SK-N-SH treated with all-trans-retinoic acid at 6 μM for 48 hours (cell line): ENCODE data around the gene BMPR2.

ENCODE experiments used
- ATAC-seq: fragments of 200-7000 bp; cut with Tn5 transposase; 3 replicates; pipeline ENCODE4 v1.9.1; 2020; ENCODE audit warnings: mild to moderate bottlenecking, moderate library complexity
- ARNTL ChIP-seq: fragments of 450-650 bp; formaldehyde crosslinking; IDR thresholded peaks from 2 replicates; pipeline ENCODE4 v1.5.0; 2020; ENCODE audit warnings: low read depth, mild to moderate bottlenecking, moderate library complexity, borderline replicate concordance
- BACH2 ChIP-seq: fragments of 250-450 bp; sonication (Bioruptor Pico); IDR thresholded peaks from 2 replicates; pipeline ENCODE4 v1.9.0; 2021; ENCODE audit warnings: mild to moderate bottlenecking, borderline replicate concordance
- CSRNP3 ChIP-seq: fragments of 250-450 bp; sonication (Bioruptor Pico); IDR thresholded peaks from 2 replicates; pipeline ENCODE4 v1.5.1; 2021; ENCODE audit warnings: mild to moderate bottlenecking, moderate library complexity
- ESRRG ChIP-seq: fragments of 250-450 bp; sonication (Bioruptor Pico); IDR thresholded peaks from 2 replicates; pipeline ENCODE4 v1.6.1; 2021; ENCODE audit warnings: mild to moderate bottlenecking
- GLIS3 ChIP-seq: fragments of 250-450 bp; sonication (Bioruptor Pico); IDR thresholded peaks from 2 replicates; pipeline ENCODE4 v1.5.0; 2020; ENCODE audit warnings: mild to moderate bottlenecking, moderate library complexity
- ISL1 ChIP-seq: fragments of 250-450 bp; sonication (Bioruptor Pico); IDR thresholded peaks from 2 replicates; pipeline ENCODE4 v2.1.2; 2022; ENCODE audit warnings: mild to moderate bottlenecking, moderate library complexity
- OSR1 ChIP-seq: fragments of 250-450 bp; sonication (Bioruptor Pico); IDR thresholded peaks from 2 replicates; pipeline ENCODE4 v1.8.0; 2022; ENCODE audit warnings: moderate library complexity, mild to moderate bottlenecking, inconsistent platforms
- POU6F1 ChIP-seq: fragments of 250-450 bp; sonication (Bioruptor Pico); IDR thresholded peaks from 2 replicates; pipeline ENCODE4 v1.8.0; 2021; ENCODE audit warnings: low read depth, mild to moderate bottlenecking, moderate library complexity, borderline replicate concordance
- RARB ChIP-seq: fragments of 250-450 bp; sonication (Bioruptor Pico); IDR thresholded peaks from 2 replicates; pipeline ENCODE4 v1.8.0; 2021; ENCODE audit warnings: mild to moderate bottlenecking, moderate library complexity
- SNAI2 ChIP-seq: fragments of 250-450 bp; sonication (Bioruptor Pico); IDR thresholded peaks from 2 replicates; pipeline ENCODE4 v1.5.0; 2020; ENCODE audit warnings: mild to moderate bottlenecking, moderate library complexity
- TOX ChIP-seq: fragments of 250-450 bp; sonication (Bioruptor Pico); IDR thresholded peaks from 2 replicates; pipeline ENCODE4 v1.8.0; 2021; ENCODE audit warnings: mild to moderate bottlenecking, moderate library complexity, borderline replicate concordance
- TSHZ2 ChIP-seq: fragments of 250-450 bp; sonication (Bioruptor Pico); IDR thresholded peaks from 2 replicates; pipeline ENCODE4 v1.5.0; 2020; ENCODE audit warnings: mild to moderate bottlenecking, moderate library complexity
- ZFP3 ChIP-seq: fragments of 250-450 bp; sonication (Bioruptor Pico); IDR thresholded peaks from 2 replicates; pipeline ENCODE4 v1.5.0; 2020; ENCODE audit warnings: mild to moderate bottlenecking, moderate library complexity
- TF ChIP-seq, protein P1 (sequence below): fragments of 250-450 bp; sonication (Bioruptor Pico); IDR thresholded peaks from 2 replicates; pipeline ENCODE4 v1.8.0; 2020; ENCODE audit warnings: mild to moderate bottlenecking, moderate library complexity, borderline replicate concordance

BMPR2 gene

DNA sequence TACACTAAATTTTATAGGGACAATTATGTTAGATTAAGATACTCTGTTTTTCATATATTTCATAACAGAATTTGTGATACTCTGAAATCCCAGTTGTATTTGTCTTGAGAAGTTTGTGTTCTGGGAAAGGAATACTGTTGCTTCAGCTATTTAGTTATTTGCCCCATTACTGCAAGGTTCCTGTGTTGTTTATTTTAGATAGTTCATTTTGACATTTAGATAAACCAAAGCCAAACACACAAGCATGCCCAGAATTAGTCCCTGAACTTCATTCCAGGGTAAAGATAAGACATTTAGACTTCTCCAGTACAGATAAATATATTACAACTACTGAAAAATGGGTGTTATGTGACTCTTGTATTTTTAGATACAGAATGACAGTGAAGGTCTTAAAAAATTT, 74.7 kb downstream of the BMPR2 start:
- TF ChIP-seq ZFP3 (CRISPR knock-in tag) = no peak
- no peak for TF ChIP-seq POU6F1 (CRISPR knock-in tag)
- TF ChIP-seq ESRRG = no peak
- TF ChIP-seq ISL1 (CRISPR knock-in tag) = peak; percentile 35; the same call in 1 of the 2 replicates
- TF ChIP-seq, protein P1, sequence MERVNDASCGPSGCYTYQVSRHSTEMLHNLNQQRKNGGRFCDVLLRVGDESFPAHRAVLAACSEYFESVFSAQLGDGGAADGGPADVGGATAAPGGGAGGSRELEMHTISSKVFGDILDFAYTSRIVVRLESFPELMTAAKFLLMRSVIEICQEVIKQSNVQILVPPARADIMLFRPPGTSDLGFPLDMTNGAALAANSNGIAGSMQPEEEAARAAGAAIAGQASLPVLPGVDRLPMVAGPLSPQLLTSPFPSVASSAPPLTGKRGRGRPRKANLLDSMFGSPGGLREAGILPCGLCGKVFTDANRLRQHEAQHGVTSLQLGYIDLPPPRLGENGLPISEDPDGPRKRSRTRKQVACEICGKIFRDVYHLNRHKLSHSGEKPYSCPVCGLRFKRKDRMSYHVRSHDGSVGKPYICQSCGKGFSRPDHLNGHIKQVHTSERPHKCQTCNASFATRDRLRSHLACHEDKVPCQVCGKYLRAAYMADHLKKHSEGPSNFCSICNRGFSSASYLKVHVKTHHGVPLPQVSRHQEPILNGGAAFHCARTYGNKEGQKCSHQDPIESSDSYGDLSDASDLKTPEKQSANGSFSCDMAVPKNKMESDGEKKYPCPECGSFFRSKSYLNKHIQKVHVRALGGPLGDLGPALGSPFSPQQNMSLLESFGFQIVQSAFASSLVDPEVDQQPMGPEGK (CRISPR knock-in tag) = no peak
- TF ChIP-seq ARNTL (CRISPR knock-in tag) = no peak
- TF ChIP-seq RARB (CRISPR knock-in tag) = no peak
- TF ChIP-seq OSR1 = no peak
- TF ChIP-seq, all 23 proteins: peak for 1
- no peak for ATAC-seq

- TF ChIP-seq GLIS3 (CRISPR knock-in tag) (no peak), ZFP3 (CRISPR knock-in tag) (no peak), TSHZ2 (CRISPR knock-in tag) (no peak)
- no peak for ATAC-seq
Measured at GRCh38 chr2:202452744-202453143, 76.6 kb downstream of the BMPR2 start.

DNA sequence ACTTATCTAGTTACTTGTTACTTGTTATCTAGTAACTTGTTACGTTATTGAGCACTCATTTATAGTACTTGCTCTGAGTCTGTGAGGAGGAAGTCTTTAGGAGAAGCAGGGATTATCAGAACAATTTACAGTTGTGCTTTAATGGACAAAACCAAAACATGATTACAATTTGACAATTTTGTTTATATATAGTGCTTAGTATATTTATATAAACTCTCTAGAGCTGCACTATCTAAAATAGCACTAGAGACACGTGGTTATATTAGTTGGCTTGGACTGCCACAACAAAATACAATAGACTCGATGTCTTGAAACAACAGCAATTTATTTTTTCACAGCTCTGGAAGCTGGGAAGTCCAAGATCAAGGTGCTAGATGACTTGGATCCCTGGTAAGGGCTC, 78.4 kb downstream of the BMPR2 start:
- TF ChIP-seq ISL1 (CRISPR knock-in tag) = no peak
- no peak for ATAC-seq

- no peak for ATAC-seq
- TF ChIP-seq TSHZ2 (CRISPR knock-in tag) (no peak), CSRNP3 (CRISPR knock-in tag) (no peak), POU6F1 (CRISPR knock-in tag) (no peak), SNAI2 (CRISPR knock-in tag) (no peak), BACH2 (CRISPR knock-in tag) (no peak), TOX (no peak)
Measured at GRCh38 chr2:202455114-202455513, 79.0 kb downstream of the BMPR2 start.
